OCI-LY1 (cell line): Measurements from ENCODE around the gene NUP210.

ENCODE experiments used
- EZH2 ChIP-seq: fragments of 200-600 bp; sonication (generic), shearing (Covaris generic); IDR thresholded peaks from 2 replicates; pipeline ENCODE4 v1.8.0; 2017; ENCODE audit warnings: borderline replicate concordance, mixed run types, mild to moderate bottlenecking, antibody characterized with exemption, low read length, moderate library complexity, mixed read lengths
- TF ChIP-seq, protein P1 (sequence below): fragments of 200-600 bp; sonication (generic), shearing (Covaris generic); IDR thresholded peaks from 2 replicates; pipeline ENCODE4 v1.5.1; 2017; ENCODE audit warnings: mild to moderate bottlenecking, antibody characterized with exemption, low read length, moderate library complexity, mixed read lengths

DNA sequence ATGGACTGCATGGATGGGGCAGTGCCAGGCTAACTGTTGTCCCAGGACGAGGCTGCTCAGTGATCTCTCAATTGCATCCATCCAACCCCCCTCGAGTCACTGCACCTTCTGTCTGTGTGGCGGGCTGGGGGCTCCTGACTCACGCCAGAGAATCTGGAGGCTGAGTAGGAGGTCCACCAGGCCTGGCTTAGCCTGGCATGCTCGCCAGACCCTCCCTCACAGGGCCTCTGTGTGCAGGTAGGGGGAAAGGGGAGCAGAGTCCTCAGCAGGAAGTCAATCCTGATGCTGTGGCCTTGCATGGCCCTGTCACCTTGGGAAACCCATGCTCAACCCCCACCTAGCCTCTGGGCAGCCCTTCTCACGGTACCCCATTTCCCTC lies 140.6 kb downstream of the NUP210 start:
- TF ChIP-seq, protein P1, sequence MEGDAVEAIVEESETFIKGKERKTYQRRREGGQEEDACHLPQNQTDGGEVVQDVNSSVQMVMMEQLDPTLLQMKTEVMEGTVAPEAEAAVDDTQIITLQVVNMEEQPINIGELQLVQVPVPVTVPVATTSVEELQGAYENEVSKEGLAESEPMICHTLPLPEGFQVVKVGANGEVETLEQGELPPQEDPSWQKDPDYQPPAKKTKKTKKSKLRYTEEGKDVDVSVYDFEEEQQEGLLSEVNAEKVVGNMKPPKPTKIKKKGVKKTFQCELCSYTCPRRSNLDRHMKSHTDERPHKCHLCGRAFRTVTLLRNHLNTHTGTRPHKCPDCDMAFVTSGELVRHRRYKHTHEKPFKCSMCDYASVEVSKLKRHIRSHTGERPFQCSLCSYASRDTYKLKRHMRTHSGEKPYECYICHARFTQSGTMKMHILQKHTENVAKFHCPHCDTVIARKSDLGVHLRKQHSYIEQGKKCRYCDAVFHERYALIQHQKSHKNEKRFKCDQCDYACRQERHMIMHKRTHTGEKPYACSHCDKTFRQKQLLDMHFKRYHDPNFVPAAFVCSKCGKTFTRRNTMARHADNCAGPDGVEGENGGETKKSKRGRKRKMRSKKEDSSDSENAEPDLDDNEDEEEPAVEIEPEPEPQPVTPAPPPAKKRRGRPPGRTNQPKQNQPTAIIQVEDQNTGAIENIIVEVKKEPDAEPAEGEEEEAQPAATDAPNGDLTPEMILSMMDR: no peak
- TF ChIP-seq EZH2: no peak
